OCI-LY7 (cell line): ENCODE measurements around the gene TBC1D5. TPM values are rescaled to one million over a fixed set of nuclear protein-coding genes. Genes with fewer than 3 reads are reported as not detected.

Source experiments
- BruUV-seq: library from RNA; stranded (reverse); fragments of 400-500 nt; replicated peaks from 2 replicates; lab custom pipeline; 2021; lab: Mats Ljungman, UMichigan
- CTCF ChIA-PET: fragments of 300-600 bp; sonication (Branson Sonifier 250); formaldehyde crosslinking; loops from one replicate; lab custom pipeline; 2022; ENCODE audit warnings: antibody characterized with exemption; ENCODE audit not compliant: unreplicated experiment; lab: Charles Lee
- POLR2A ChIA-PET: fragments of 300-600 bp; sonication (Branson Sonifier 250); formaldehyde crosslinking; loops from one replicate; lab custom pipeline; 2022; ENCODE audit warnings: antibody characterized with exemption; lab: Charles Lee
- DNase-seq: peaks from one replicate; pipeline ENCODE4 v3.0.0-alpha.2; 2015; ENCODE audit warnings: low spot score
- H2AFZ ChIP-seq: fragments of 200-600 bp; sonication (generic), shearing (Covaris generic); 2 replicates; pipeline ENCODE4 v1.6.1; 2014; ENCODE audit warnings: mild to moderate bottlenecking, antibody characterized with exemption, low read length, moderate library complexity
- H3K27ac ChIP-seq: fragments of 200-600 bp; sonication (generic); 2 replicates; pipeline ENCODE4 v1.5.1; 2014; ENCODE audit warnings: mixed run types, low read depth, mild to moderate bottlenecking, moderate library complexity, low read length, inconsistent platforms; ENCODE audit not compliant: poor library complexity, severe bottlenecking
- H3K36me3 ChIP-seq: fragments of 200-600 bp; sonication (generic); 2 replicates; pipeline ENCODE4 v1.6.1; 2014; ENCODE audit warnings: mild to moderate bottlenecking, antibody characterized with exemption, low read length, moderate library complexity, mixed read lengths; ENCODE audit not compliant: insufficient read depth
- H3K4me1 ChIP-seq: fragments of 200-600 bp; sonication (generic); 2 replicates; pipeline ENCODE4 v1.5.1; 2014; ENCODE audit warnings: mild to moderate bottlenecking, low read length; ENCODE audit not compliant: insufficient read depth, poor library complexity, severe bottlenecking
- H3K4me2 ChIP-seq: fragments of 200-600 bp; sonication (generic); 2 replicates; pipeline ENCODE4 v1.6.1; 2014; ENCODE audit warnings: mild to moderate bottlenecking, low read length
- H3K4me3 ChIP-seq: fragments of 200-600 bp; sonication (generic); 2 replicates; pipeline ENCODE4 v1.5.1; 2014; ENCODE audit warnings: mild to moderate bottlenecking, low read depth, low read length; ENCODE audit not compliant: poor library complexity, severe bottlenecking
- H3K79me2 ChIP-seq: fragments of 200-600 bp; sonication (generic); 2 replicates; pipeline ENCODE4 v1.6.1; 2016; ENCODE audit warnings: low read depth, mild to moderate bottlenecking, low read length, moderate library complexity, mixed read lengths; ENCODE audit not compliant: insufficient read depth
- H3K9me2 ChIP-seq: fragments of 200-600 bp; sonication (generic); 2 replicates; pipeline ENCODE4 v1.6.1; 2016; ENCODE audit warnings: mild to moderate bottlenecking, low read length, mixed read lengths; ENCODE audit not compliant: insufficient read depth
- H3K9me3 ChIP-seq: fragments of 200-600 bp; sonication (generic); 2 replicates; pipeline ENCODE4 v1.6.1; 2014; ENCODE audit warnings: mild to moderate bottlenecking, mixed run types, low read length, mixed read lengths
- H4K20me1 ChIP-seq: fragments of 200-600 bp; sonication (generic); 2 replicates; pipeline ENCODE4 v1.6.1; 2014; ENCODE audit warnings: mild to moderate bottlenecking, antibody characterized with exemption, low read length, moderate library complexity, mixed read lengths; ENCODE audit not compliant: insufficient read depth
- EZH2phosphoT487 ChIP-seq: fragments of 200-600 bp; sonication (generic); IDR thresholded peaks from 2 replicates; pipeline ENCODE4 v1.6.1; 2018; ENCODE audit warnings: low read depth, borderline replicate concordance, mild to moderate bottlenecking, mixed run types, antibody characterized with exemption, low read length, moderate library complexity, mixed read lengths
- intact Hi-C: fragments of 100-400 bp; cut with micrococcal nuclease; formaldehyde crosslinking; loops from one replicate; pipeline ENCODE4 v1.10.0; 2022; ENCODE audit not compliant: unreplicated experiment
- total RNA-seq, 2 experiments: library from RNA; depleted of rRNA in 1 of 2; stranded (reverse); fragments of >200 nt in 1 of 2; shearing (Covaris generic) in 1 of 2; gene quantifications; 2 replicates each; pipeline ENCODE4 v1.2.3, GENCODE V29; 2014 to 2022
- TF ChIP-seq, protein P1 (sequence below): fragments of 200-600 bp; sonication (generic); conservative IDR thresholded peaks from 2 replicates; pipeline ENCODE4 v1.5.1; 2014; ENCODE audit warnings: mild to moderate bottlenecking, antibody characterized with exemption, low read length, moderate library complexity, mixed read lengths

The TBC1D5 gene
- total RNA-seq, 2 experiments from 2014 or later = 78.5 to 82.4 TPM

DNA sequence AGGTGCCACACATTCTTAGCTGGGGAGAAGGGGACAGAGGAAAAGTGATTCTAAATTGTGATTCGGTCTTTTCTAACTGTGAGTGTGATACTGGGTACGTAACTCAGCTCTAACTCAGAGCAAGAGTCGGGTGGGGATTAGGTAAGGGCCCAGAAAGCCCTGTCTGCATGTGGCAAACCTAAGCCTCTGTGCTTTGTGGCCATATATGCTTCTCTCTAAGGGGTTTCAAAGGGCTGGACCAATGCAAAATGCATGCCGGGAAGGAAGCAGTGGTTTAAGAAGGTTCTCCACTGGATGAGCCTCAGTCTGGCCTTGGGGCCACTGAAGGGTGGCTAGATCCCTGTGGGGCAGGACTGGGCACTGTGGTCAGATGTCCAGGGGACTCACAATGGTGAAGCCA, 581.8 kb downstream of the TBC1D5 start:
- ChIA-PET POLR2A (interaction anchor here (0.5 to 1.0 kb wide), 4 partner anchors 12 to 1739 kb away, joined by 3 to 4 read pairs (median 3); no protein-coding TSS in a partner anchor), CTCF (no interaction called here)
- H3K36me3 ChIP-seq = peaks cover 22% of the 10 kb centered on the region

DNA sequence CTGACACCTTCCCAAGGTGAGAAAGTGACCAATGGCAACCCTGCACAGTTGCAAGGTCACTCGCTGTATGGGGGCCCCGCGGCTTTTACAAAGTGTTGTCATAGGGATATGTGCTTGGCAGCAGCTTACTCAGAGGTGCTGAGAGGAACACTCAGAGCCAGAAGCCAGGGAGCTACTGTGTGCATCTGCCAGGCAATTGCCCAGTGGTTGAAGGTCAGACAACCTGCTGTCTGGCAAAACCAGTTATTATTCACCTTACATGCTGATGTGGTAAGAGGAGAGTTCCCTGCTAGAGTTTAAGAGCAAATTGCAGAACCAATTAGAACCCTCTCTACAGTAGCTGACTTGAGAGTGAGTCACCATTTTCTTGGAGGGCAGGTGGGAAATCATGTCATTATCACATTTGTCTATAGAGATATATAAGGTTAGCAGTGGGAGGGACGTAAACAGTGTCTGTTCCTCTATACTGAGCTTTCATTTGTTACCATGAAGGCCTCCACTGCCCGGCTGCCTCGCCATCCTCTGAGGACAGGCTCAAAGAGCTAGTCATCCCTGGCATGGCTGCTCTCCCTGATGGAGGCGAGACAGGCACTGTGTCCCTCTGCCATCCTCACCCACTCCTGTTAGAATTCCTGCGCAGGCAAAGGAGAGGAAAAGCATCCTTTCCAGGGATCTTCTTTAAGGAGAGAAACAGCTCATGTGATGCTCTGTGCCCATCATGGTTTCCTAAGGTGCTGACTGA, 583.3 kb downstream of the TBC1D5 start:
- H3K9me3 ChIP-seq = no peaks in the 10 kb centered on the region
- TF ChIP-seq EZH2phosphoT487 = no peak
- TF ChIP-seq, protein P1, sequence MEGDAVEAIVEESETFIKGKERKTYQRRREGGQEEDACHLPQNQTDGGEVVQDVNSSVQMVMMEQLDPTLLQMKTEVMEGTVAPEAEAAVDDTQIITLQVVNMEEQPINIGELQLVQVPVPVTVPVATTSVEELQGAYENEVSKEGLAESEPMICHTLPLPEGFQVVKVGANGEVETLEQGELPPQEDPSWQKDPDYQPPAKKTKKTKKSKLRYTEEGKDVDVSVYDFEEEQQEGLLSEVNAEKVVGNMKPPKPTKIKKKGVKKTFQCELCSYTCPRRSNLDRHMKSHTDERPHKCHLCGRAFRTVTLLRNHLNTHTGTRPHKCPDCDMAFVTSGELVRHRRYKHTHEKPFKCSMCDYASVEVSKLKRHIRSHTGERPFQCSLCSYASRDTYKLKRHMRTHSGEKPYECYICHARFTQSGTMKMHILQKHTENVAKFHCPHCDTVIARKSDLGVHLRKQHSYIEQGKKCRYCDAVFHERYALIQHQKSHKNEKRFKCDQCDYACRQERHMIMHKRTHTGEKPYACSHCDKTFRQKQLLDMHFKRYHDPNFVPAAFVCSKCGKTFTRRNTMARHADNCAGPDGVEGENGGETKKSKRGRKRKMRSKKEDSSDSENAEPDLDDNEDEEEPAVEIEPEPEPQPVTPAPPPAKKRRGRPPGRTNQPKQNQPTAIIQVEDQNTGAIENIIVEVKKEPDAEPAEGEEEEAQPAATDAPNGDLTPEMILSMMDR = no peak
- H3K4me1 ChIP-seq = no peaks in the 10 kb centered on the region
- intact Hi-C loops = no loop called here
- no peak overlapping the region for H3K4me3 ChIP-seq
- H3K79me2 ChIP-seq = no peaks in the 10 kb centered on the region
- ChIA-PET CTCF (no interaction called here), POLR2A (interaction anchor here (0.8 kb wide), 1 partner anchor 10 kb away, joined by 5 read pairs; no protein-coding TSS in a partner anchor)
- peaks cover 14% of the 10 kb centered on the region for H3K36me3 ChIP-seq
- DNase-seq = no peak
- no peak overlapping the region for H3K4me2 ChIP-seq
- no peaks in the 10 kb centered on the region for H3K9me2 ChIP-seq
- BruUV-seq = no TSS peak
- H2AFZ ChIP-seq = no peak overlapping the region
- no peaks in the 10 kb centered on the region for H4K20me1 ChIP-seq
- no peak overlapping the region for H3K27ac ChIP-seq

More for the DNA sequence above, 581.8 kb downstream of the TBC1D5 start:
- H3K4me2 ChIP-seq = no peak overlapping the region
- H3K27ac ChIP-seq = no peak overlapping the region
- H3K79me2 ChIP-seq = no peaks in the 10 kb centered on the region
- no peaks in the 10 kb centered on the region for H4K20me1 ChIP-seq
- H3K9me3 ChIP-seq = no peaks in the 10 kb centered on the region
- BruUV-seq = no TSS peak
- intact Hi-C loops = no loop called here
- H3K4me3 ChIP-seq = no peak overlapping the region
- no peak for TF ChIP-seq EZH2phosphoT487
- TF ChIP-seq, protein P1 = no peak
- no peaks in the 10 kb centered on the region for H3K9me2 ChIP-seq
- no peak overlapping the region for H2AFZ ChIP-seq
- no peak for DNase-seq
- H3K4me1 ChIP-seq = no peaks in the 10 kb centered on the region

DNA sequence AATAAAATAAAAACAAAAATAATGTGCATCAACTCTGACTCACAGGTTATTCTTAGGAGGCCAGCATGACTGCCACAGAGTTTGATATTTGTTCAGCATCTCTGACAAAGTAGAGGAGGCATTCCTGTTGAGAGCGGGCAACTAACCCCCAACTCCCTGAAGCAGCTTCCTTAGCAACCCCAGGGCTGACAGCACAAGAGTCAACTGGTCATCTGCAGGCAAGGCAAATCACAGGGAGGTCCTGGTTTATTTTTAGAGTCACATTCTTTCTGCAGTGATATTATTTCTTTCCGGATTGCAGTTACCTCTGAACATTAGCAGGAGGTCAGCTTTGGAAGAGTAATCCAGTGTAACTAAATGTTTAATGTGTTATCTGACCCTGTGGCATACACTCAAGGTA, 584.7 kb downstream of the TBC1D5 start:
- CTCF ChIA-PET = no interaction called here

More for the DNA sequence above, 584.7 kb downstream of the TBC1D5 start:
- intact Hi-C loops = no loop called here
- Histone ChIP-seq H3K4me1 (no peaks in the 10 kb centered on the region), H3K4me3 (no peak overlapping the region), H3K36me3 (peaks cover 23% of the 10 kb centered on the region), H4K20me1 (no peaks in the 10 kb centered on the region), H3K9me2 (no peaks in the 10 kb centered on the region), H3K27ac (no peak overlapping the region), H3K4me2 (no peak overlapping the region), H3K9me3 (no peaks in the 10 kb centered on the region), H3K79me2 (no peaks in the 10 kb centered on the region), H2AFZ (no peak overlapping the region)
- TF ChIP-seq, protein P1 = no peak
- TF ChIP-seq EZH2phosphoT487 = no peak
- POLR2A ChIA-PET = interaction anchor here (0.7 to 0.9 kb wide), 2 partner anchors 49 to 80 kb away, joined by 3 read pairs; no protein-coding TSS in a partner anchor
- TSS peak; percentile 42 for BruUV-seq
- DNase-seq = no peak
